ENCODE results near the gene VAC14. TPM values are rescaled to one million over a fixed set of nuclear protein-coding genes. Genes with fewer than 3 reads are reported as not detected.

The VAC14 gene
- total and polyA plus RNA-seq, 2 of the 8 experiments (the other 6 are each of a cell fraction or from before 2014, with no cell fraction given), result 56.0 to 108 TPM

GRCh38 chr16:70751593-70751992, 49.4 kb downstream of the VAC14 start:
- no peak overlapping the region for H2BK15ac ChIP-seq (ENCODE audit: low read length)
- H3K23ac ChIP-seq (ENCODE audit: insufficient read length), result no peak overlapping the region
- no peak overlapping the region for H2AK5ac ChIP-seq (ENCODE audit: low read depth, low read length)
- H3K4me1 ChIP-seq (replicated peaks in 1 of 4; ENCODE audit: control insufficient read depth in 3 of 4, insufficient read depth in 4 of 4, low read length in 3 of 4), result peaks cover 0 to 10% (median 6%) of the 10 kb centered on the region in 4 experiments; a peak in 5 of 7 replicates
- CTCF ChIA-PET (ENCODE audit: partially characterized antibody), result interaction anchor here (0.5 to 7.0 kb wide), 7 partner anchors 12 to 1627 kb away, joined by 3 to 57 read pairs (median 8); no protein-coding TSS in a partner anchor
- FAIRE-seq (no peak), DNase-seq (ENCODE audit: low read depth in 1 of 2, low spot score in 2 of 2) (no peak)
- H3K23me2 ChIP-seq (ENCODE audit: low read depth, low read length), result no peaks in the 10 kb centered on the region
- H4K5ac ChIP-seq (ENCODE audit: insufficient read length, low read depth, low read length), result no peak overlapping the region
- H3K36me3 ChIP-seq (ENCODE audit: control insufficient read depth in 2 of 4, insufficient read depth in 4 of 4, low read length in 3 of 4), result no peaks in the 10 kb centered on the region
- no peak overlapping the region for H4K8ac ChIP-seq (ENCODE audit: extremely low read depth, insufficient read depth, low read length)
- H2BK5ac ChIP-seq (ENCODE audit: low read depth, low read length), result no peak overlapping the region
- H3K18ac ChIP-seq (ENCODE audit: extremely low read depth, low read length), result no peak overlapping the region
- H3K79me1 ChIP-seq (ENCODE audit: low read depth, low read length), result no peaks in the 10 kb centered on the region
- peaks cover 0 to 8% of the 10 kb centered on the region in 2 experiments for H4K20me1 ChIP-seq (replicated peaks in 1 of 2; ENCODE audit: control insufficient read depth in 1 of 2, insufficient read depth in 2 of 2, low read length in 2 of 2)
- no peak overlapping the region for H3K4me3 ChIP-seq (ENCODE audit: extremely low read depth in 1 of 4, insufficient read depth in 2 of 4, low read depth in 3 of 4, low read length in 4 of 4)
- no peaks in the 10 kb centered on the region for H3K27me3 ChIP-seq (replicated peaks in 1 of 4; ENCODE audit: control insufficient read depth in 3 of 4, extremely low read depth in 1 of 4, insufficient read depth in 3 of 4, low read length in 3 of 4)
- no peaks in the 10 kb centered on the region for H3K9me3 ChIP-seq (ENCODE audit: insufficient read depth in 2 of 2, low read depth in 1 of 2, low read length in 1 of 2)
- H2BK120ac ChIP-seq (replicated peaks; ENCODE audit: low read depth, low read length), result no peak overlapping the region
- H3K27ac ChIP-seq (ENCODE audit: low read depth, low read length), result no peak overlapping the region
- H4K91ac ChIP-seq (replicated peaks; ENCODE audit: insufficient read length, low read length), result no peak overlapping the region
- POLR2A ChIA-PET (ENCODE audit: partially characterized antibody), result interaction anchor here (0.9 to 1.1 kb wide), 2 partner anchors 46 to 48 kb away, joined by 3 read pairs; no protein-coding TSS in a partner anchor
- no peak overlapping the region for H3K9ac ChIP-seq (replicated peaks in 1 of 4; ENCODE audit: extremely low read depth in 1 of 4, low read depth in 3 of 4, low read length in 3 of 4)
- no peak overlapping the region for H2BK12ac ChIP-seq (ENCODE audit: low read depth, low read length)
- H3K4me2 ChIP-seq (ENCODE audit: insufficient read depth in 1 of 2, low read depth in 2 of 2, low read length in 2 of 2), result no peak overlapping the region
- no peak overlapping the region for H3K14ac ChIP-seq (ENCODE audit: insufficient read length)
- H3K79me2 ChIP-seq (ENCODE audit: control insufficient read depth in 1 of 2, insufficient read depth in 2 of 2, low read length in 2 of 2), result no peaks in the 10 kb centered on the region
- no peak overlapping the region for H2BK20ac ChIP-seq (ENCODE audit: low read length)
- H3K4ac ChIP-seq (replicated peaks; ENCODE audit: insufficient read length, low read depth, low read length), result no peak overlapping the region
- 94% methylated on average over 7 of the region's 7 CpGs; no CpG with 5 or more reads in 1 of the 2 experiments for WGBS, 2 experiments (ENCODE audit: extremely low coverage in 1 of 2, insufficient coverage in 1 of 2, insufficient read length in 1 of 2, insufficient replicate concordance in 2 of 2, low coverage in 1 of 2, low lambda C conversion rate in 2 of 2, missing lambda C conversion rate in 1 of 2)
- H2AFZ ChIP-seq (ENCODE audit: low read length), result no peak overlapping the region
- H3K56ac ChIP-seq (replicated peaks; ENCODE audit: insufficient read length, low read depth, low read length), result no peak overlapping the region
